HAP-1 (cell line): Measurements from ENCODE around the gene KCNJ4.
A peak's percentile ranks its signal among the peaks of the same experiment; 100 is the strongest.
"Not testable (repeated sequence)": the region's sequence is repeated elsewhere in the genome, so short reads cannot be mapped to it uniquely, and the experiment has no call there.

ENCODE experiments used
- DNase-seq, 2 experiments: peaks; one replicate each; pipeline ENCODE4 v3.0.0-alpha.2; 2016 to 2020; ENCODE audit warnings: low spot score in 2 of 2
- H3K27me3 ChIP-seq: fragments of 250-450 bp; sonication (Bioruptor Pico); 2 replicates; pipeline ENCODE4 v1.5.1; 2020; ENCODE audit warnings: low read depth, mild to moderate bottlenecking, moderate library complexity
- H3K36me3 ChIP-seq: fragments of 250-450 bp; sonication (Bioruptor Pico); replicated peaks from 2 replicates; pipeline ENCODE4 v1.5.1; 2020; ENCODE audit warnings: mild to moderate bottlenecking
- H3K4me1 ChIP-seq: fragments of 250-450 bp; sonication (Bioruptor Pico); 2 replicates; pipeline ENCODE4 v1.5.1; 2020; ENCODE audit warnings: mild to moderate bottlenecking
- H3K4me3 ChIP-seq: fragments of 250-450 bp; sonication (Bioruptor Pico); 2 replicates; pipeline ENCODE4 v1.5.1; 2020; ENCODE audit warnings: mild to moderate bottlenecking, moderate library complexity
- H3K9me3 ChIP-seq: fragments of 250-450 bp; sonication (Bioruptor Pico); 2 replicates; pipeline ENCODE4 v1.5.1; 2020; ENCODE audit warnings: mild to moderate bottlenecking, moderate library complexity
- in situ Hi-C: fragments of 300-500 bp; cut with MboI; formaldehyde crosslinking; loops from 3 replicates; pipeline ENCODE4 v1.14.3; 2020; ENCODE audit warnings: low sequenced_read_pairs, inconsistent platforms, mixed read lengths

KCNJ4 gene

DNA sequence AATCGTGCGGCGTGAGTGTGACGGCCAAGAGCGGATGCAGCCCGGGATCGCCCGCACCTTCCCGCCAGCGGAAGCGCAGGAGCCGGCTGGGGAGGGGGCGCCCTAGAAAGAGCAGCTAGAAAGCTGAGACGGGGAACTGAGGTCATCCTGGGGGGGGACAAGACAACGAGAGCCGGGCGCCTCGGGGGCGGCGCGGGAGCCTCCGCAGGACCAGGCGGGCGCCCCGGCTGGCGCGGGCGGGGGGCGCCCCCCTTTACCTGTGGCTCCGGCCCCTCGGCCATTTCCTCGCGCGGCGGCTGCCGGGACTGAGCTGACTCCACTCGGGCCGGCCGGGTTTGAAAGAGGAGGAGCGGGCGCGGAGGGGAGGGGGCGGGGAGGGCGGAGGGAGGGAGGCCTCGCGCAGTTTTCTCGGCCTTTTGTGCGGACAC lies 56.8 kb downstream of the KCNJ4 start:
- H3K4me1 ChIP-seq, result peaks cover 29% of the 10 kb centered on the region
- H3K27me3 ChIP-seq, H3K9me3 ChIP-seq, in situ Hi-C loops, H3K36me3 ChIP-seq: not testable (repeated sequence)
- peak overlapping the region; percentile 65 for H3K4me3 ChIP-seq
- peak; percentile 38 to 81 for DNase-seq

DNA sequence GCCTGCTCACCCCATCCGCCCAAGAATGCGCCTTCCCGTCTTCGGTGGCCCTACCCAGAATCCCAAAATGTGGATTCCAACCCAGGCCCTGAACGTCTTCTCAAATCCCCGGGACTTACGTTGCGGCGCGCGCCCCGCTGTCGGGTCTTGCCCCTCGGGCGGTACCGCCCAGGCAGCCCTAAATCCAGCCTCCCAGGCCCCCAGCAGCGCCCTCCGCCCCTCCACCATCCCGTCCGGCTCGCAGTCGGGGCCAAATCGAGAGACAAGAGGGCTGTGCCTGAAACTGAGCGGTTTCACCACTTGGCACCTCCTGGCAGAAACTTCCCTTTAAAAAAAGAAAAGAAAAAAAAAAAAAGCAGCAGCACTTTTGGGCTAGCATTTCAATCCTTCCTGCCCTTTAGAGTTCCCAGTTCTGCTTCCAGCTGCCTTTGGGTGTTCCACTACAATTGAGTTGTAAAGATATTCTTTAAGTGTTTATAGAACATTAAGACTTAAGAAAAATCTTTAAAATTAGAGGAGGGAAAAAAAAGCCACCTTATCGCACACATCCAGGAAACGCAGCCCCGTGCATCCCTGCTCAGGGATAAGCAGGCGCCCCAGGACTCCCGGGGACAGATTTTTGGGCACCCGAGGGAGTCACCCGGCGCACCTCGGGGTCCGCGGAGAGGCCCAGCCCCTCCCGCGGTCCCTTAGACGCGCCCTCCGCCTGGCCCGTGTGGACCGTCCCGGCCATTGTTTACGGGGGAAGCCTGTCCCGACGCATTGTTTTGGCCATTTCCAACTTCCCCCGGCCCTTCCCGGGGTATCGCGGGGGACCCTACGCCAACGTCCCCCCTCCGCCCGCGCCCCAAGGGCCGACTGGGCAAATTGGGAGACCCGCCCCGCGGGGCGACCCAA lies 57.6 kb downstream of the KCNJ4 start:
- peak overlapping the region; percentile 65 for H3K4me3 ChIP-seq
- H3K9me3 ChIP-seq, result no peaks in the 10 kb centered on the region
- peaks cover 33% of the 10 kb centered on the region for H3K4me1 ChIP-seq
- no peaks in the 10 kb centered on the region for H3K36me3 ChIP-seq
- peak; percentile 38 to 80 for DNase-seq
- no peaks in the 10 kb centered on the region for H3K27me3 ChIP-seq
- in situ Hi-C loops, result no loop called here

- Histone ChIP-seq H3K4me3 (peak overlapping the region; percentile 65), H3K4me1 (peaks cover 33% of the 10 kb centered on the region)
- in situ Hi-C loops, H3K9me3 ChIP-seq, H3K27me3 ChIP-seq, DNase-seq, H3K36me3 ChIP-seq: not testable (repeated sequence)
These were observed 58.4 kb downstream of the KCNJ4 start for GRCh38 chr22:38396440-38397069.

DNA sequence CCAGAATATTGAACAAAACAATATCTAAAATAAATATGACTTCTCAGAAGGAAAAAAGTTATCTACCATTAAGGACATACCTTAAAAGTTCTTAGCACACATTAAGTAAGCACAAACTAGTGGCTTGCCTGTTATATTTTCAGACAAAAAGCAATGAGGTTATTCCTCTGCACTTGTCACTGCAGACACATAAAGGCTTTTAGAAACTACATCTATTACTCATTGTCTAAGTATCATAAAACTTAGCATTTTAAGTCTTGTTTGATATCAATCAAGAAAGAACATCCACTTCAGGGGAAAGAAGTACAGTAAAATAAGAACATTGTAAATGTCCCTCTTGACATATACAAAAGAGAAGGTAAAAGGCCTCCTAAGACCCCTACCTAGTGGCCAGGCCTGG lies 59.1 kb downstream of the KCNJ4 start:
- H3K27me3 ChIP-seq, H3K9me3 ChIP-seq, in situ Hi-C loops, H3K36me3 ChIP-seq, H3K4me3 ChIP-seq: not testable (repeated sequence)
- H3K4me1 ChIP-seq, result peaks cover 33% of the 10 kb centered on the region
- DNase-seq, result peak in 1 of 2 experiments; percentile 41

DNA sequence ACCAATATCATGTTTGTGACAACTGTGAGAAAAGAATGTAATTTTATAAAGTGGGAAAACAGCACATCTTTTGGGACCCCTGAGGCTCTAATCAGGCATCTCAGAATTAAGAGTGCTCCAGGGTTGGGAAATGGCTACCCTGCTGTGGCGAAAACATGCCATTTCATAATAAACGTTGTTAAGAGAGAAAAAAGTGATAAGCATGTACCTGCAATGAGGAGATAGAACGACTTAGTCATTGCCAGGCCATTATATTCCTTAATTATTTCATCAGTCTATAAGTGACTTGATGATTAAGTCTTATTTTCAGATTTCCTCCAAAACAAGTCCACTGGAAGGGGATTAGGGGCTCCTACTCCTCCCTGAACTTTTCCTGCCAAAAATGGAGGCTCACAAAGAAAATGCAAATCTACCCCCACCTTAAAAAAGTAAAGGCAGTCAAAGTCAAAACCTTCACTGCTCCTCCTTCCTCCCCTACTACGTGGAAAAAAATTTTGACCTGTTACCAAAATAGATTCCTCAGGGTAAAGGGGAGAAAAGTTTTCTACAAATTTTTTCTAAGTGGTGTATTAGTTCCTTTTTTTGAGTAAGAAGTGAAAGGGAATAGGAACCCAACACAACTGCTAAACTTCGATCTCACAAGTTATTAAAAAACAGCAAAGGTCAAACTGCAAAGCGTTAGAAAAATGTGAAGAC lies 59.9 kb downstream of the KCNJ4 start:
- peaks cover 33% of the 10 kb centered on the region for H3K4me1 ChIP-seq
- H3K9me3 ChIP-seq, DNase-seq, in situ Hi-C loops, H3K27me3 ChIP-seq, H3K36me3 ChIP-seq: not testable (repeated sequence)
- peak overlapping the region; percentile 2; the same call in 1 of the 2 replicates for H3K4me3 ChIP-seq

- DNase-seq, H3K36me3 ChIP-seq, H3K9me3 ChIP-seq, H3K4me3 ChIP-seq, in situ Hi-C loops, H3K27me3 ChIP-seq: not testable (repeated sequence)
- peaks cover 46% of the 10 kb centered on the region for H3K4me1 ChIP-seq
These were observed 65.6 kb downstream of the KCNJ4 start for GRCh38 chr22:38389428-38389818.

DNA sequence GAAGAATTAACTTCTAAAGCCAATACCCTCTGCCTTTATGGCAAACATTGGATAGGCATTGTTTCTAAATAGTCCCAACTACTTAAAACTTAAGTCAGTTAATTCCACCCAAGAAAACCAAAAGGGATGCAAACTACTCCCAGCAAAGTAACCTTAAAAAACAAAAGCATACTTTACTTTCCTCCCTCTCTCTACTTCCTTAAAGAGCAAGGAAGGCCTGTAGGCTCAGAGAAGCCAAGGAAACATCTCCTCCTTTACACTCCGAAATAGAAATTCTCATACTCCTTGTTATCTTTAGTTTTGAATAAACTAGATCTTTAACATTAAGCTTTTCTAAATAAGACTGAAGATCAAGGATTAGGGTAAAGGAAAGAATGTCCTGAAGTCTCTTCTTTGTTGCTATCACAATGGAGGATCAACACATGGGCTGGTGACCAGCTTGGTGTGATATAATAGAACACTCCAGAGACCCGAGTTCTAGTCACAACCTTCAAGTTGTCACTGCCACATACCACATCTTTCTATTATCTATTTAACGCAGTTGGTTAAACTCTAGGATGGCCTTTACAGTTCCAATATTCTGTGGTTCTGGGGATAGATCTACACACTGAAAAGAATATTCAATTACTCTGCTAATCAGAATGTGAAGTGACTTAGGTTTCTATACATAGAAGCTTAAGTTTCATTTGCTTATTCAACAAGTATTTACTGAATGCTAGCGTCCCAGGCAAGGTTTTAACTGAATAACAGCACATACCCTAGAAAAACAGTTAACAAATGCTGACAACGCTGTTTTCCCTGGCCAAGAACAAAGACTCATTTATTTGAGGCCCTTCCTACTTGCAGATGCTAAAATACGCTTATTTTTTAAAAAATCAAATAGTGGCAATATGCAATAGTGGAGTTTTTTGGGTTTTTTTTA lies 66.2 kb downstream of the KCNJ4 start:
- peaks cover 46% of the 10 kb centered on the region for H3K4me1 ChIP-seq
- H3K36me3 ChIP-seq, H3K27me3 ChIP-seq, H3K9me3 ChIP-seq, DNase-seq, in situ Hi-C loops, H3K4me3 ChIP-seq: not testable (repeated sequence)

GRCh38 chr22:38386918-38387317 lies 68.1 kb downstream of the KCNJ4 start:
- DNase-seq, H3K36me3 ChIP-seq, H3K27me3 ChIP-seq, H3K4me3 ChIP-seq, in situ Hi-C loops, H3K9me3 ChIP-seq: not testable (repeated sequence)
- H3K4me1 ChIP-seq, result peaks cover 48% of the 10 kb centered on the region

GRCh38 chr22:38383417-38383816 lies 71.6 kb downstream of the KCNJ4 start:
- Histone ChIP-seq H3K4me3 (no peak overlapping the region), H3K9me3 (no peaks in the 10 kb centered on the region), H3K27me3 (no peaks in the 10 kb centered on the region), H3K36me3 (peaks cover 6% of the 10 kb centered on the region), H3K4me1 (peaks cover 31% of the 10 kb centered on the region)
- no peak for DNase-seq
- in situ Hi-C loops, result no loop called here

GRCh38 chr22:38381371-38381770 lies 73.6 kb downstream of the KCNJ4 start:
- in situ Hi-C loops, result not testable (repeated sequence)

More at GRCh38 chr22:38381371-38381770, 73.6 kb downstream of the KCNJ4 start:
- H3K27me3 ChIP-seq, H3K9me3 ChIP-seq, H3K4me3 ChIP-seq, DNase-seq: not testable (repeated sequence)
- H3K36me3 ChIP-seq, result peaks cover 12% of the 10 kb centered on the region
- H3K4me1 ChIP-seq, result peaks cover 10% of the 10 kb centered on the region
